MCF 10A (cell line): ENCODE results near the gene FOXF1. TPM values are rescaled to one million over a fixed set of nuclear protein-coding genes. Genes with fewer than 3 reads are reported as not detected.
A peak's percentile ranks its signal among the peaks of the same experiment; 100 is the strongest.

Experiments
- BruUV-seq: library from RNA; stranded (reverse); fragments of 400-500 nt; replicated peaks from 2 replicates; lab custom pipeline; 2021; lab: Mats Ljungman, UMichigan
- CTCF ChIA-PET: fragments of 300-600 bp; sonication (Branson Sonifier 250); formaldehyde crosslinking; extraction: SDS; loops from one replicate; lab custom pipeline; 2021; ENCODE audit warnings: antibody characterized with exemption, inconsistent platforms; lab: Yijun Ruan, JAX
- POLR2A ChIA-PET: fragments of 300-600, 350-650 bp; sonication (Branson Sonifier 250); formaldehyde crosslinking; extraction: SDS; loops from one replicate; lab custom pipeline; 2020; ENCODE audit warnings: antibody characterized with exemption, inconsistent platforms; lab: Yijun Ruan, JAX
- DNase-seq: peaks from one replicate; pipeline ENCODE4 v3.0.0-alpha.2; 2018; ENCODE audit not compliant: unreplicated experiment
- H3K27ac Mint-ChIP-seq: one replicate; pipeline ENCODE4 v1.8.0; 2022; ENCODE audit warnings: mild to moderate bottlenecking, low read depth, mixed read lengths; ENCODE audit not compliant: unreplicated experiment
- H3K27me3 Mint-ChIP-seq: one replicate; pipeline ENCODE4 v1.8.0; 2022; ENCODE audit warnings: mixed read lengths; ENCODE audit not compliant: insufficient read depth, unreplicated experiment
- H3K36me3 Mint-ChIP-seq: one replicate; pipeline ENCODE4 v1.8.0; 2022; ENCODE audit warnings: mild to moderate bottlenecking, moderate library complexity, mixed read lengths; ENCODE audit not compliant: insufficient read depth, unreplicated experiment
- H3K4me1 Mint-ChIP-seq: one replicate; pipeline ENCODE4 v1.8.0; 2022; ENCODE audit warnings: mixed read lengths; ENCODE audit not compliant: insufficient read depth, unreplicated experiment
- H3K4me3 Mint-ChIP-seq: one replicate; pipeline ENCODE4 v1.8.0; 2022; ENCODE audit warnings: mild to moderate bottlenecking, moderate library complexity, mixed read lengths; ENCODE audit not compliant: unreplicated experiment
- H3K9me3 Mint-ChIP-seq: one replicate; pipeline ENCODE4 v1.8.0; 2022; ENCODE audit warnings: mixed read lengths; ENCODE audit not compliant: unreplicated experiment
- CTCF ChIP-seq: fragments of 200-600 bp; IDR thresholded peaks from one replicate; pipeline ENCODE4 v1.8.0; 2022; ENCODE audit warnings: antibody characterized with exemption, mild to moderate bottlenecking; ENCODE audit not compliant: unreplicated experiment
- intact Hi-C: fragments of 100-400 bp; cut with micrococcal nuclease; formaldehyde crosslinking; loops from 2 replicates; pipeline ENCODE4 v1.14.1; 2022
- total RNA-seq: library from RNA; stranded (reverse); gene quantifications from 2 replicates; pipeline ENCODE4 v1.2.3, GENCODE V29; 2022

FOXF1 gene
- total RNA-seq, 1 experiment from 2014 or later = not detected

GRCh38 chr16:86507173-86508027 is 2.9 kb upstream of the FOXF1 start:
- ChIA-PET CTCF (interaction anchor here (0.5 kb wide), 1 partner anchor 495 kb away, joined by 3 read pairs; no protein-coding TSS in a partner anchor), POLR2A (no interaction called here)
- H3K4me1 Mint-ChIP-seq = peaks cover 8% of the 10 kb centered on the region
- no TSS peak for BruUV-seq
- no peak for TF ChIP-seq CTCF
- no peak overlapping the region for H3K4me3 Mint-ChIP-seq
- intact Hi-C loops = no loop called here
- no peak overlapping the region for H3K27ac Mint-ChIP-seq
- no peak for DNase-seq
- peaks cover 72% of the 10 kb centered on the region for H3K27me3 Mint-ChIP-seq
- no peaks in the 10 kb centered on the region for H3K36me3 Mint-ChIP-seq
- no peaks in the 10 kb centered on the region for H3K9me3 Mint-ChIP-seq

- BruUV-seq = no TSS peak
- intact Hi-C loops = no loop called here
- Mint-ChIP-seq H3K4me1 (peaks cover 8% of the 10 kb centered on the region), H3K27me3 (peaks cover 72% of the 10 kb centered on the region), H3K27ac (no peak overlapping the region), H3K36me3 (no peaks in the 10 kb centered on the region), H3K4me3 (peak overlapping the region; percentile 72), H3K9me3 (no peaks in the 10 kb centered on the region)
- POLR2A ChIA-PET = no interaction called here
- CTCF ChIA-PET = interaction anchor here (0.5 kb wide), 1 partner anchor 496 kb away, joined by 3 read pairs; no protein-coding TSS in a partner anchor
- TF ChIP-seq CTCF = no peak
- DNase-seq = no peak
Observed at GRCh38 chr16:86508028-86508946, 2.0 kb upstream of the FOXF1 start.

GRCh38 chr16:86508947-86509758 is 1.2 kb upstream of the FOXF1 start:
- Mint-ChIP-seq H3K9me3 (no peaks in the 10 kb centered on the region), H3K4me1 (peaks cover 8% of the 10 kb centered on the region), H3K36me3 (no peaks in the 10 kb centered on the region), H3K27me3 (peaks cover 72% of the 10 kb centered on the region), H3K27ac (no peak overlapping the region), H3K4me3 (peak overlapping the region; percentile 72)
- intact Hi-C loops = no loop called here
- peak; percentile 12 for DNase-seq
- ChIA-PET CTCF (no interaction called here), POLR2A (interaction anchor here (0.5 kb wide), 1 partner anchor 330 kb away, joined by 3 read pairs; no protein-coding TSS in a partner anchor)
- no peak for TF ChIP-seq CTCF
- no TSS peak for BruUV-seq
